Brain microvascular endothelial cell (primary cell): Measurements from ENCODE around the gene HSPB6.

Experiments
- DNase-seq: peaks from one replicate; pipeline ENCODE4 v3.0.0-alpha.2; 2020
- H3K27ac ChIP-seq: fragments of 250-450 bp; sonication (Bioruptor Pico); 2 replicates; pipeline ENCODE4 v1.5.1; 2020; ENCODE audit warnings: mild to moderate bottlenecking, moderate library complexity
- H3K27me3 ChIP-seq: fragments of 250-450 bp; sonication (Bioruptor Pico); replicated peaks from 2 replicates; pipeline ENCODE4 v1.5.1; 2020; ENCODE audit warnings: mild to moderate bottlenecking
- H3K36me3 ChIP-seq: fragments of 250-450 bp; sonication (Bioruptor Pico); replicated peaks from 2 replicates; pipeline ENCODE4 v1.5.1; 2020; ENCODE audit warnings: mild to moderate bottlenecking
- H3K4me3 ChIP-seq: 2 replicates; pipeline ENCODE4 v1.5.1; 2011; ENCODE audit warnings: low read depth, mild to moderate bottlenecking, control low read depth, low read length, moderate library complexity
- CTCF ChIP-seq: IDR thresholded peaks from 2 replicates; pipeline ENCODE4 v1.5.1; 2011; ENCODE audit warnings: low read depth, mild to moderate bottlenecking, moderate library complexity, low read length, control low read depth, inconsistent platforms; ENCODE audit errors: missing control alignments
- in situ Hi-C: cut with HindIII; loops from 2 replicates; pipeline ENCODE4 v1.10.0; 2017; ENCODE audit warnings: low sequenced_read_pairs, low pct_ligation_motif_present

HSPB6 gene

GRCh38 chr19:35781650-35782049, 24.8 kb upstream of the HSPB6 start:
- no peak for TF ChIP-seq CTCF
- in situ Hi-C loops: no loop called here
- H3K27me3 ChIP-seq: no peaks in the 10 kb centered on the region

GRCh38 chr19:35780717-35781116, 23.9 kb upstream of the HSPB6 start:
- in situ Hi-C loops: no loop called here

More at GRCh38 chr19:35781650-35782049, 24.8 kb upstream of the HSPB6 start:
- H3K36me3 ChIP-seq: no peaks in the 10 kb centered on the region
- DNase-seq: no peak
- no peak overlapping the region for H3K27ac ChIP-seq
- no peak overlapping the region for H3K4me3 ChIP-seq

GRCh38 chr19:35780058-35780457, 23.2 kb upstream of the HSPB6 start:
- TF ChIP-seq CTCF: no peak
- no peak for DNase-seq
- no peak overlapping the region for H3K4me3 ChIP-seq
- in situ Hi-C loops: no loop called here
- no peak overlapping the region for H3K27ac ChIP-seq
- no peaks in the 10 kb centered on the region for H3K36me3 ChIP-seq
- no peaks in the 10 kb centered on the region for H3K27me3 ChIP-seq

More at GRCh38 chr19:35780717-35781116, 23.9 kb upstream of the HSPB6 start:
- Histone ChIP-seq H3K4me3 (no peak overlapping the region), H3K27me3 (no peaks in the 10 kb centered on the region), H3K36me3 (no peaks in the 10 kb centered on the region), H3K27ac (no peak overlapping the region)
- DNase-seq: no peak
- TF ChIP-seq CTCF: no peak

GRCh38 chr19:35779033-35779432, 22.2 kb upstream of the HSPB6 start:
- DNase-seq: no peak
- no peaks in the 10 kb centered on the region for H3K36me3 ChIP-seq
- H3K4me3 ChIP-seq: no peak overlapping the region
- no peak overlapping the region for H3K27ac ChIP-seq
- no peak for TF ChIP-seq CTCF
- in situ Hi-C loops: no loop called here
- H3K27me3 ChIP-seq: no peaks in the 10 kb centered on the region

- H3K4me3 ChIP-seq: no peak overlapping the region
- H3K36me3 ChIP-seq: no peaks in the 10 kb centered on the region
- no peak overlapping the region for H3K27ac ChIP-seq
- no peak for DNase-seq
- no peak for TF ChIP-seq CTCF
- no peaks in the 10 kb centered on the region for H3K27me3 ChIP-seq
- in situ Hi-C loops: no loop called here
Observed at GRCh38 chr19:35777961-35778360, 21.1 kb upstream of the HSPB6 start.

- H3K27me3 ChIP-seq: no peaks in the 10 kb centered on the region
- DNase-seq: no peak
- no peak overlapping the region for H3K4me3 ChIP-seq
- H3K36me3 ChIP-seq: no peaks in the 10 kb centered on the region
- in situ Hi-C loops: no loop called here
- H3K27ac ChIP-seq: no peak overlapping the region
- no peak for TF ChIP-seq CTCF
Observed at GRCh38 chr19:35777086-35777841, 20.4 kb upstream of the HSPB6 start.
